Hindlimb muscle (tissue), 1 donor: ENCODE data around the gene WASL. TPM values are rescaled to one million over a fixed set of nuclear protein-coding genes. Genes with fewer than 3 reads are reported as not detected.
"Not testable (repeated sequence)": the region's sequence is repeated elsewhere in the genome, so short reads cannot be mapped to it uniquely, and the experiment has no call there.

Experiments
- DNase-seq: peaks from one replicate; pipeline ENCODE4 v3.0.0-alpha.2; 2013
- polyA plus RNA-seq: library from polyadenylated mRNA; unstranded; fragments of 120-200 nt; gene quantifications from one replicate; pipeline ENCODE4 v1.2.1, GENCODE V29; 2013; ENCODE audit not compliant: insufficient read length

The WASL gene
- polyA plus RNA-seq, 1 donor: 31.0 TPM

- no peak for DNase-seq
Observed at GRCh38 chr7:123768493-123768892, 19.7 kb upstream of the WASL start.

GRCh38 chr7:123763191-123763661, 14.4 kb upstream of the WASL start:
- no peak for DNase-seq

- no peak for DNase-seq
Observed at GRCh38 chr7:123761729-123762128, 12.9 kb upstream of the WASL start.

GRCh38 chr7:123757095-123757494, 8.3 kb upstream of the WASL start:
- no peak for DNase-seq

GRCh38 chr7:123755338-123755737, 6.5 kb upstream of the WASL start:
- no peak for DNase-seq

- DNase-seq: no peak
Observed at GRCh38 chr7:123754271-123754871, 5.6 kb upstream of the WASL start.

GRCh38 chr7:123752534-123752933, 3.7 kb upstream of the WASL start:
- no peak for DNase-seq

- no peak for DNase-seq
Observed at GRCh38 chr7:123751821-123752220, 3.0 kb upstream of the WASL start.

GRCh38 chr7:123750389-123751230, 1.8 kb upstream of the WASL start:
- no peak for DNase-seq

GRCh38 chr7:123749537-123749857, 694 bp upstream of the WASL start:
- DNase-seq: no peak

GRCh38 chr7:123748171-123748733, 551 bp downstream of the WASL start:
- peak; percentile 48 for DNase-seq

GRCh38 chr7:123747620-123748141, 1.1 kb downstream of the WASL start:
- peak; percentile 63 for DNase-seq

GRCh38 chr7:123746931-123747488, 1.8 kb downstream of the WASL start:
- DNase-seq: no peak

- no peak for DNase-seq
Observed at GRCh38 chr7:123746055-123746454, 2.7 kb downstream of the WASL start.

- no peak for DNase-seq
Observed at GRCh38 chr7:123745437-123745836, 3.4 kb downstream of the WASL start.

- DNase-seq: no peak
Observed at GRCh38 chr7:123744416-123744815, 4.4 kb downstream of the WASL start.

GRCh38 chr7:123741940-123742339, 6.9 kb downstream of the WASL start:
- DNase-seq: no peak

GRCh38 chr7:123738808-123739207, 10.0 kb downstream of the WASL start:
- no peak for DNase-seq

- DNase-seq: no peak
Observed at GRCh38 chr7:123738356-123738755, 10.4 kb downstream of the WASL start.

GRCh38 chr7:123737168-123737674, 11.6 kb downstream of the WASL start:
- DNase-seq: not testable (repeated sequence)

- DNase-seq: no peak
Observed at GRCh38 chr7:123735539-123735938, 13.3 kb downstream of the WASL start.

- no peak for DNase-seq
Observed at GRCh38 chr7:123734498-123734897, 14.3 kb downstream of the WASL start.
